Nucleus accumbens (tissue), 56 donors: ENCODE measurements around the gene CCT2.
"Not testable (repeated sequence)": the region's sequence is repeated elsewhere in the genome, so short reads cannot be mapped to it uniquely, and the experiment has no call there.

Experiments
- DNase-seq, 56 donors: peaks; one replicate each; lab custom pipeline; 2025; lab: John Stamatoyannopoulos, UW

Gene CCT2

DNA sequence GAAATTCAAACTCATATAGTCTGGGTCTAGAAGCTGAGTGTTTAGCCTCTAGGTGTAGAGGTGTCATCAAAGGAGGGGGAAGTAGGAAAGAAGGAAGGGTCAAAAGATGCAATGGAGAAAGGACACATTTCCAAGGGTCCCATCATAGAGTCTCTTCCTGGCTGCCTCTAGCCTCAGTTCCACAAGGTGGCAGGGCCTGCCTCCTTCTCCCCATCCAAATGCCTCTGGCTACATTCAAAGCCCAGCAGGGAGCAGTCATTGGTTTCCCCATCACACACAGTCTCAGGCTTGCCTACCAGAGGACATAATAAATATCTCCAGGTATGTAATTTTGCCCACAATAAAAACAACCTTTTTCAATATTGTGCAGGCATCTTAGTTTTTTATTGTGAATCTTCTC, 2.1 kb upstream of the CCT2 start:
- no peak for DNase-seq

DNA sequence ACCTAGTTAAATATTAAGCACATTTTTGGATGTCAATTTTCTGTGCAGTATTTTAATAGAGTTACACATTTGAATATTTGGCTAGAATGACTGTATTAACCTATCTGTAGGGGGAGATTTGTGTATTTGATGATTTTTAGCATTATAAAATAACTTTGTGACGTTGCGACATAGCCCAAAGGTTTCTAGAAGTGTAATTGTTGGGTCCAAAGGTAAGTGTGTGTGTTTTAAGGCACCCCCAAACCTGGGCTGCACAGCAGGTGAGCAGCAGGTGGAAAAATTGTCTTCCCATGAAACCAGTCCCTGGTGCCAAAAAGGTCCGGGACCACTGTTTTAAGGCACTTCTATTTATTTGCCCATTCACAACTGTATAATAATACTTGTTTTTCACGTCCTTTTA, 3.3 kb downstream of the CCT2 start:
- DNase-seq: no peak

DNA sequence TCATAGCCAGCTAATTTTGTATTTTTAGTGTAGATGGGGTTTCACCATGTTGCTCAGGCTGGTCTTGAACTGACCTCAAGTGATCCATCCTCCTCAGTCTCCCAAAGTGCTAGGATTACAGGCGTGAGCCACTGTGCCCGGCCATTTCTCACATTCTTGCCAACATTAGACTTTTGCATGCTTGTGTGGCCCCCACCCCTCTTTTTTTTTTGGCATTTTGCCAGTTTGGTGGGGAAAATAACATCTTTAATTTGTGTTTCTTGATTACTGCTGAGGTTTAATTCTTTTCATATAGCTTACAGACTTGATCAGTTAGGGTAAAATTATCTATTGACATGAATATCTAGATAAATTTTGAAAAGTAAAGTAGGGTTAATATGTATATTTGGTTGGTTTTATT, 3.8 kb downstream of the CCT2 start:
- DNase-seq: no peak

DNA sequence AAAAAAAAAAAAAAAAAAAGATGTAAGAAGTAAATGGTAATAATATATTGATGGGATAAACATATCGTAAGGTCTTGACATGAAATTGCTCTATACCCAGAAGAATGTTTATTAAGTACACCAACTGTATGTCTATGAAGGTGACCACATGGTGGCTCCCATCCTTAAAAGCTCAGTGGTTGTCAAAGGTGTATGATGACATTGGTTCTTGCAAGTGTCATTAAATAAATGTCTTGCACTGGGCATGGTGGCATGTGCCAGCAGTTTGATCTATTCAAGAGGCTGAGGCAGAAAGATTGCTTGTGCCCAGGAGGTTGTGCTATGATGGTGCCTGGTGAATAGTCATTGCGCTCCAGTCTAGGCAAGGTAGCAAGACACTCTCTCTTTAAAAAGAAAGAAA, 10.4 kb downstream of the CCT2 start:
- no peak for DNase-seq

DNA sequence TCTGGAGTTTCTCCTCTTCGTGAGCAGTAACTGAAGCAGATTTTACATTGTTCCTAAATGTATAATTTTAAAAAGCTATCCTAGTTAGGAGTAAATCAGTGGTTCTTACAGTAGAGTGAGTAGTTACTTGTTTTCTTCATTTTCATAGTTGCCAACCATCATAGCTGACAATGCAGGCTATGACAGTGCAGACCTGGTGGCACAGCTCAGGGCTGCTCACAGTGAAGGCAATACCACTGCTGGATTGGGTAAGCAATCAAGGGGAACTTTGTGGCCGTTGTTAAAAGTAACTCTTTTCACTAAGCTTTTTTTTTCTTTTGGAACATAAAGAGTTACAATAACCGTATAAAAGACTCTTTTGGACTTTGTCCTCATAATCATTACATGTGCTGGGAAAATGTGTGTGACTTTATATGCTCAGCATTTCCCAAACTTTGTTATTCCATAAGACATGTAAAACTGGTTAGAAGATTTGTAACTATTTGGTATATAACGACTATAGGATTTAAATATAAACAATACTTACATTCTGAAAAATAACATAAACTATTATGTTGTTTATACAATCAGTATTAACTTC, 13.0 kb downstream of the CCT2 start:
- DNase-seq: no peak

DNA sequence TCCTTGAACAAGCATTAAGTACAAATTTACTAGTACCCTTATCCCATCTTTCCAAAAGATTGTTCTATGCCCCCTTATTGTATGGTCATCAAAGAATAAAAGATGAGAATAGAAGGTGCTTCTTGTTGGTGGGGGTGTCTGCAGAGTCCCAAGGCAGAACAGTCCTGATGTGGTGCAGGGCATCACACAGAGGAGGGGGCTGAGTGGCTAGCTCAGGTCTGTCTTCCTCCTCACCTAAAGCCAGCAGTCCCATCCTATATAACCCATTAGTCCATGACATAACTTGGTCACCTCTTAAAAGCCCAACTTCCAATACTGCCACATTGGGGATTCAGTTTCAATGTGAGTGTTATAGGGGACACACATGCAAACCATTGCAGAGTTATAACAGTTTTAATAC, 15.5 kb downstream of the CCT2 start:
- DNase-seq: no peak

DNA sequence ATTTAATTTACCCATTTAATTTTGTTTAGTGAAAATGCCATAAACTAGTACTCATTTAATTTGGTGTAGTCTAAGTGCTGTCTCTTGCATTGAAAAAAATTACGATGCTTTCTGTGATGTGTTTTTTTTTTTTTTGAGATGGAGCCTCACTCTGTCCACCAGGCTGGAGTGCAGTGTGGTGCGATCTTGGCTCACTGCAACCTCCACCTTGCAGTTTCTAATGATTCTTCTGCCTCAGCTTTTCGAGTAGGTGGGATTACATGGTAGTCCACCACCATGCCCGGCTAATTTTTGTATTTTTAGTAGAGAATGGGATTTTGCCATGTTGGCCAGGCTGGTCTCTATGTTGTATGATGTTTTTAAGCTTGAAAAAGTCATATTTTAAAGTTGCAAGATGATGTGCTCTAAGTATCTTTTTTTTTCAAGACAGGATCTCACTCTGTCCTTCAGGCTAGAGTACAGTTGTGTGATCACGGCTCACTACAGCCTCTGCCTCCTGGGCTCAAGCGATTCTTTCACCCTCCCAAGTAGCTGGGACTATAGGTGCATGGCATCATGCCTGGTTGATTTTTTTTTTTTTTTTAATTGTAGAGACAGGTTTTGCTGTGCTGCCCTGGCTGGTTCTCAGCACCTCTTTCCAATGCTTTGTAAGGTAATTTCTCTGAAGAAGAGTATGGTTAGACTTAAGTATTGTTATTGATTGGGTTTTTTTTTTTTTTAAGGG, 16.9 kb downstream of the CCT2 start:
- no peak for DNase-seq

DNA sequence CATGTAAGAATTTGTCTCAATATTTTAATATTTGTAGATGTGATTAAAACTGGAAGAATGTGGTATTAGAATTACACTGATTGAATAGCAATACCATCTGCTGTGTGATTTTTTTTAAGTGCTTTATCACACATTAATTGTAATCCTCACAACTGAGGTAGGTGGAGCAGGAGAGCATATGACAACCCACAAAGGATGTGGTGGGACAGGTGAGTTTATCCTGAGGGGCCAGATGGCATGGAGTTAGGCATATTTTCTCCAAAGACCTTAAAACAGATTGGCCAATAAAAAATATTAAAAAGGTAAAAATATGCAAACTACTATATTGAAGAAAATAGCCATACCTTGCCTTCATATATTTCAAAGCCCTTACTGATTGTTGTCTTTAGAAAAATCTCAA, 17.7 kb downstream of the CCT2 start:
- DNase-seq: no peak

DNA sequence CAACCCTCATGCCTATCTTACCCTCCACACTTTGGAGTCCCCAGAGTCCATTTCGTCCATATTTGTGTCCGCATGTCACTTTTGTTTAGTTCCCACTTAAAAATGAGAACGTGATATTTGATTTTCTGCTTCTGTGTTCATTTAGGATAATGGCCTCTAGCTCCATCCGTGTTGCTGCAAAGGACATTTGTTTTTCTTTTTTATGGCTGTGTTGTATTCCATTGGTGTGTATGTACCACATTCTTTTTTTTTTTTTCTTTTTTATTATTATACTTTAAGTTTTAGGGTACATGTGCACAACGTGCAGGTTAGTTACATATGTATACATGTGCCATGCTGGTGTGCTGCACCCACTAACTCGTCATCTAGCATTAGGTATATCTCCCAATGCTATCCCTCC, 18.3 kb downstream of the CCT2 start:
- DNase-seq: not testable (repeated sequence)

DNA sequence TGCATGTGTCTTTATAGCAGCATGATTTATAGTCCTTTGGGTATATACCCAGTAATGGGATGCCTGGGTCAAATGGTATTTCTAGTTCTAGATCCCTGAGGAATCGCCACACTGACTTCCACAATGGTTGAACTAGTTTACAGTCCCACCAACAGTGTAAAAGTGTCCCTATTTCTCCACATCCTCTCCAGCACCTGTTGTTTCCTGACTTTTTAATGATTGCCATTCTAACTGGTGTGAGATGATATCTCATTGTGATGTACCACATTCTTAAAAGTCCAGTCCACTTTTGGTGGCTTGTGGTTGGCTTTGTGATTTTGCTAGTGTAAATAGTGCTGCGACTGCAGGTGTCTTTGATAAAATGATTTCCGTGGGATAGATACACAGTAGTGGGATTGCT, 19.0 kb downstream of the CCT2 start:
- DNase-seq: not testable (repeated sequence)

DNA sequence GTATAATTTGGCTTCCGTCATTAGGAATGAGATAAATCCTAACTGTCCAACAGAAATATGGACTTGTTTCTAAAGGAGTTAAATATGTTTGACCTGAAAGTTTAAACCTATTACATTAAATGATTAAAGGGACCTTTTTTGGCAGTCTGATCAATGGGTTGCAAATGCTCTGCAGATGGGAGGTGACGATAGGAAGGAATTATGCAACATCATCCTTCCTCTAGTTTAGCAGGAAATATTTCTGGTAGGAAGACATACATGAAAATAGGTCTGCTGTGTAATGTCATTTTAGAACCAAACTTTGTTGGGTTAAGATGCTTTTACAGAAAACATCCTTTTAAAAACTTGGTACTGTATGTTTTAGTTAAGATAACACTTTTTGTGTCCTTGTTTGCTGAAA, 22.9 kb downstream of the CCT2 start:
- no peak for DNase-seq

DNA sequence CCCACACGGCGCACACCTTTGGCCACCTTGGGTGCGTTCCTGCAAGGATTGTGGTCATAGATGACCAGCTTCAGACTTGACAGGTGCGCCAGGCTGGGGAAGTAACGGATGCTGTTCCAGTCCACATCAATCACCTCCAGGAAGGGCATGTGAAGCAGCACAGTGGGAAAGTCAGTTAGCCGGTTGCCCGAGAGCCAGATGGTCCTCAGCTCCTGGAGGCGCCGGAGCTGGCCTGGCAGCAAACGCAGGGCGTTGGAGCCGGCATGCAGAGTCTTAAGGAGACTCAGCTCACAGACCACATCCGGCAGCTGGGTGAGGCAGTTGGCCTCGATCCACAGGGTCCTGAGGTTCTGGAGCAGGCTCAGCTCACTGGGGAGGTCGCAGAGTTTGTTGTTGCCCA, 24.9 kb downstream of the CCT2 start:
- no peak for DNase-seq

DNA sequence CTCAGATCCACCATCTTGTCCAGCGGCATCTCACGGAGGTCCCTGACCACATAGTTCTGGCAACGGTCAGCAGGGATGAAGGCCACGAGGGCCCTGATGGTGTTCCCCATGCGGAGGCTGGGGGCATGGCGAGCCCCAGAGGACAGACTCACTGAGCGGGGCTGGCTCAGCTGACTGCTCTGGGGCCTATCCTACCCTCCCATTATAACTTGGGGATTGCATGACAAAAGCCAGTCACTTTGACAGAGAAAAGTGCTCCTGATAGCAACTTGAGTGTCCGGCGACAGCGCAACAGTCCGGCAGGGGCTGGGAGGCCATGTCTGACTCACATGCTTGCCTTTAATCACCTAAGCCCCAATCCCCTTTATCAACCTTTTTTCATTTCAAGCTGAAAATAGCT, 25.5 kb downstream of the CCT2 start, which contains the start of gene LRRC10:
Gene LRRC10, minus strand, starts transcription at position 179 of the 400 bp plus-strand sequence. Its CDS starts 69 bp downstream, at position 110.
- no peak for DNase-seq

DNA sequence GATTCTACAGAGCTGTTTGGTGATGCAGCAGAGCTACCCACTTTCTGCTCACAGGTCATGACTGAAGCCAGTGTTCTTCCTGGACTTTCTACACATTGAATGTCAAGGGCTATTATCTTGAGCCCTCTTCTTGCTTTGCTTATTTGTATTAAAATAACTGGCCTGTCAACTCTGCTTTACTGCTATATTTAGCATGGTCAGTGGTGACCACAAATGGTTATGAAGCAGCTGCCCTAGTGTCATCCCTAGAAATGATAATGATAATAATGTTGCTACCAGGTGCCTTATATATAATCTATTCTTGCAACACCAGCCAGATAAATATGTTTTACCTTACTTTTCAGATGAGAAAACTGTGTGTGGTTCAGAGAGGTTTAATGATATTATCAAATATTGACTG, 28.1 kb downstream of the CCT2 start:
- no peak for DNase-seq

DNA sequence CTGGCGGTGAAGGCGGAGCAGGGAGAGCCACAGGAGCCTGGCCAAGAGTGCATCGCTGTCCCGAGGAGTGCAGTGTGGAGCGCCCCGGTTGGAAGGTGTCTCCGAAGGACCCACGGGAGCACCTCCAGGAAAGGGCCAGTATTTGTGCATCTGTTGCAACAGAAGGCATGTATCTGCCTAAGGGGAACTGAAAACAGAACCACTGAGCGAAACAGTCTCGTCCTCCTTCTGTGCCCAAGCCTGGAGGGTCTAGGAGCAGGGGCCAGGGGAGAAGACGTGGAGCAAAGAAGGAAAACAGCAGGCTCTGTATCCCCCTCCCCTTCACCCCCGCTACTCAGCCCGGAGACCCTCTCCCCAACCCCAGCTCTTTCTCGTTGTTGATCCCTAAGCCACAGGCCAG, 30.8 kb downstream of the CCT2 start:
- DNase-seq: no peak

DNA sequence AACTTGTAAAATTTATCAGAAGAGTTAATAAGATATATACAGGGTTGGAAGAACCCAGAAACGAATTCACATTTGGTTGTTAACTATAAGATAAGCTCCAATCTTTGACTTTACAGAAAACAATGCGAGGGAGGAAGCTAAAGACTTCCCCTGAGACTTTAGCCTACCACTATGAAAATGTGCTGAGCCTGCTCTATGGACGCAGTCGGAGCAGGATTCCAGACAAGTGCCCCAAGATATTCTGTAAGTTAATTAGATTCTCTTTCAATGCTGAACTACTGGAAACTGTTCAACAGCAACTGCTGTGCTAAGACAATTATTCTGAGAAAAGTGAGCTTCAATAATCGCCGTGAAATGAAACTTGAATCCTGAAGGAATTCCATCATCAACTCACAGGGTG, 33.8 kb downstream of the CCT2 start:
- DNase-seq: no peak

DNA sequence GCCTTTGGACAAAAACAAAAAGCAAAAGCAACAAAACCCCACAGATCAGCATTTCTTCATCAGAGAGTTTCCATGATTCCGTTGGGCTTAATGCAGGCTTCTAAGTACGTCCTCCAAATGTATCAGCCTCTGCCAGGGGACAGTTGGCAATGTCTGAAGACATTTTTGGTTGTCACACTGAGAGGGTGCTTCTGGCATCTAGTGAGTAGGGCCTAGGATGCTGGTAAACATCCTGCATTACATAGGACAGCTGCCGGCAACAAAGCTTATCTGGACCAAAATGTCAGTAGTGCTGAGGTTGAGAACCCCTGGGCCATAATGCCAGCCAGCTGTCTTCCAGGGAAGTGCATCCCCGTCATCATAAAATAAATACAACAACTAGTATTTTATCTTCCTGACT, 34.8 kb downstream of the CCT2 start:
- no peak for DNase-seq

DNA sequence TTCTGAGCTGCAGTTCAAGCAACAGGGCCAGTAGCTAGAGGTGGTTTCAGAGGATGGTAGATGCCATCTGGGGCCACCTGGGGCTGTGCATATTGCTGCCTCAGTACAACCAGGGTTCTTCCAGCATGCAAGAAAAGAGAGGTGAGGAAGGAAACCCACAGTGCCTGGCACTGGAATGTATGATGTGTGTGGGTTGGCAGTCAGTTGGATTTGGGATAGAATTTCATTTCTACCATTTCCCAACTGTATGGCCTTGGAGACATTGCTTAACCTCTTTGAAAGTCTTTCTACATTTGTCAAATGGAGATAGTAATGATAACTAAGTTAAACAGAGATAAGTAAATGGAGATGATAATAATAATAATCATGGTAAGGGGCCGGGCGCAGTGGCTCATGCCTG, 35.7 kb downstream of the CCT2 start:
- DNase-seq: no peak

DNA sequence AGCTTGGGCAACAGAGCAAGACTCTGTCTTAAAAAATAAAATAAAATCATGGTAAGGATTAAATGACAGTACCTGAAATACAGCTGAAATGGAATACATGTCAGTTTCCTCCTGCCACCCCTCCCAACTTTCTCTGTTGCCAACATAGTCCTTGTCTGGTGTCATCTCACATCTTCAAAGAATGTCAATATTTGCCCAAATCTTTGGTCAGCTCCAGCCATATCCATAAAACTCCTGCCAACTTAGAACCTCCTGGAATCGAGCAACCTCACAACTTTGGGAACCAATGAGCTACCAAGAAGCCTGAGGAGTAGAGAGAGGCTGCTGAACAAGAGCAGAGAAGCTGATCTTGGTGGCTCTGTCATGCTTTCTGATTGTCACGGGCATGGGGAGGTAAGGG, 36.3 kb downstream of the CCT2 start:
- no peak for DNase-seq

DNA sequence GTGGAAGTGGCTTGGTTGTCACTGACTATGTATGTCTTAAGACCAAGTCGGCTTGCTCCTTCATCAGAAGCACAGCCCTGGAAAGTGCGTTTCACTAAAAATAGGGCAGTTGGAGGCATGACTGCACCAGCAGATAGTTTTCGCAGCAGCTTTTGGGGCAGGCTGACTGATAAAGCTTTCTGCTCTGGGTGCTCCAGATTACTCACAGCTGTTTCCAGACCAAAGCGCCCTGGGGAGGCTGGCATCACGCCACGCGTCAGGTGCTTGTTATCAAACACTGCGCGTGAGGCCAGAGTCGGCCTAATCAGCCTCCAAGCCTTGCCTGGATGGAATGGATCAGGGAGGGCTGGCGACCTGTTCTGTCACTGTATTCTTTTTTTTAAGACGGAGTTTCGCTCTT, 38.7 kb downstream of the CCT2 start:
- DNase-seq: peak in 1 of 56 donors; percentile 6

DNA sequence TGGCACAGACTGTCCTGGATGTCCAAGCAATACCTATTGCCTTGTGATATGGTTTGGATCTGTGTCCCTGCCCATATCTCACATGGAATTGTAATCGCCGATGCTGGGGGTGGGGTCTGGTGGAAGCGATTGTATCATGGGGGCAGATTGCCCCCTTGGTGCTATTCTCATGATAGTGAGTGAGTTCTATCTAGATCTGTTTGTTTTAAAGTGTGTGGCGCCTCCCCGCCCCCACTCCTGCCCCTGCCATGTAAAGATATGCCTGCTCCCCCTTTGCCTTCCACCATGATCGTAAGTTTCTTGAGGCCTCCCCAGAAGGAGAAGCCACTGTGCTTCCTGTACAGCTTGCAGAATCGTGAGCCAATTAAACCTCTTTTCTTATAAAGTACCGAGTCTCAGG, 42.2 kb downstream of the CCT2 start:
- DNase-seq: no peak

DNA sequence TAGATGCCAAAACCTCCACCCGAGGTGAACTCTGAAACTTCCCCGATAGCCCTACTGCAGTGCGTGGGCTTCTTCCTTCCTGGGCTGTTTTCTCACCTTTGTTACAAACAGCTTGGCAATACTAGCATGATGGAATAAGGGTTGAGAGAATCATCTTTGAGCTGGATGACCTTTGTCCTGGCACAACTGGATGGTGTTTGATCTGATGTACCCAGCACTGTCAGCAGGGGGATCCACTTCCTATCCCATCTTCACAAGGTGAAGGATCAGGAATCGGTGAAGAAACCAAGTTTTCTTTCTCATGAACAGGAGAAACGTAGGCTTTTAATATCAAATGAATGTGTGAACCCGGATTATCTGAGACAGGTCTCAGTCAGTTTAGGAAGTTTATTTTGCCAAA, 44.9 kb downstream of the CCT2 start:
- no peak for DNase-seq

DNA sequence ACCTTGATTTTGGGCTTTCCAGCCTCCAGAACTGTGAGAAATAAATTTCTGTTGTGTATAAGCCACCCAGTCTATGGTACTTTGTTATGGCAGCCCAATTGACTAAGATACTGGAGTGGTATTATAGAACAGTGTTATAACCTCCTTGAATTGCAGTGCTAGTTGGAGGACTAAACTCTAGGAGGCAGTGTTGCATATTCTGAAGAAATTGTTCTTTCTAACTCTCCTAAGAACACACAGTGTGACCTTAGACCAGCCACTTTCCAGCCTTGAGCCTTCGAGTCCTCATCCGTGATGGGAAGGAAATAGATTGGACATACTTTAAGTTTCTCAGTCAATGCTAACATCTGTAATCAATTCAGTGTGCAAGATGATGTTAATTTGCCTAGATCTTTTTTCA, 47.8 kb downstream of the CCT2 start:
- no peak for DNase-seq
